Vagina (tissue), 2 donors: Measurements from ENCODE around the gene MYL5. TPM values are rescaled to one million over a fixed set of nuclear protein-coding genes. Genes with fewer than 3 reads are reported as not detected.

Source experiments
- DNase-seq, 2 donors: peaks; one replicate each; pipeline ENCODE4 v3.0.0-alpha.2; 2017; ENCODE audit errors: extremely low spot score in 2 of 2
- H3K27ac ChIP-seq: fragments of 200-600 bp; sonication (generic); one replicate; pipeline ENCODE4 v1.5.1; 2019
- H3K27me3 ChIP-seq: fragments of 200-600 bp; sonication (generic); one replicate; pipeline ENCODE4 v1.5.1; 2019
- H3K36me3 ChIP-seq, 2 donors: fragments of 200-600 bp; sonication (generic); one replicate each; pipeline ENCODE4 v1.5.1; 2017 to 2019
- H3K4me1 ChIP-seq: fragments of 200-600 bp; sonication (generic); one replicate; pipeline ENCODE4 v1.5.1; 2019
- H3K4me3 ChIP-seq, 2 donors: fragments of 200-600 bp; sonication (generic); 1 replicate in 1 of 2; 2 replicates in 1 of 2; pipeline ENCODE4 v1.5.1; 2016 to 2019
- H3K9me3 ChIP-seq: fragments of 200-600 bp; sonication (generic); one replicate; pipeline ENCODE4 v1.5.1; 2019
- POLR2A ChIP-seq, 2 donors: fragments of 450-650 bp; IDR thresholded peaks; one replicate each; pipeline ENCODE4 v1.6.1; 2017; ENCODE audit warnings: antibody characterized with exemption in 2 of 2, mild to moderate bottlenecking in 2 of 2, moderate library complexity in 2 of 2
- POLR2AphosphoS5 ChIP-seq, 2 donors: sonication (generic); formaldehyde crosslinking; IDR thresholded peaks; one replicate each; pipeline ENCODE4 v1.9.0; 2017; ENCODE audit warnings: antibody characterized with exemption in 2 of 2, mild to moderate bottlenecking in 2 of 2, low read depth in 1 of 2; ENCODE audit not compliant: insufficient read depth in 1 of 2
- intact Hi-C: fragments of 100-400 bp; cut with DNase I; formaldehyde crosslinking; loops from one replicate; pipeline ENCODE4 v1.15.1; 2023
- total RNA-seq: library from RNA; depleted of rRNA; stranded (reverse); fragments of >200 nt; gene quantifications from one replicate; pipeline ENCODE4 v1.2.3, GENCODE V29; 2016
- TF ChIP-seq, protein P1 (sequence below), 3 experiments: fragments of 450-650 bp in 2 of 3; fragments of 200-600 bp in 1 of 3; sonication (generic) in 1 of 3; IDR thresholded peaks; one replicate each; pipeline ENCODE4 v1.5.1; 2017 to 2019; ENCODE audit warnings: antibody characterized with exemption in 3 of 3, mild to moderate bottlenecking in 2 of 3, moderate library complexity in 2 of 3

MYL5 gene
- total RNA-seq, 1 donor from 2014 or later, result 3.4 TPM

DNA sequence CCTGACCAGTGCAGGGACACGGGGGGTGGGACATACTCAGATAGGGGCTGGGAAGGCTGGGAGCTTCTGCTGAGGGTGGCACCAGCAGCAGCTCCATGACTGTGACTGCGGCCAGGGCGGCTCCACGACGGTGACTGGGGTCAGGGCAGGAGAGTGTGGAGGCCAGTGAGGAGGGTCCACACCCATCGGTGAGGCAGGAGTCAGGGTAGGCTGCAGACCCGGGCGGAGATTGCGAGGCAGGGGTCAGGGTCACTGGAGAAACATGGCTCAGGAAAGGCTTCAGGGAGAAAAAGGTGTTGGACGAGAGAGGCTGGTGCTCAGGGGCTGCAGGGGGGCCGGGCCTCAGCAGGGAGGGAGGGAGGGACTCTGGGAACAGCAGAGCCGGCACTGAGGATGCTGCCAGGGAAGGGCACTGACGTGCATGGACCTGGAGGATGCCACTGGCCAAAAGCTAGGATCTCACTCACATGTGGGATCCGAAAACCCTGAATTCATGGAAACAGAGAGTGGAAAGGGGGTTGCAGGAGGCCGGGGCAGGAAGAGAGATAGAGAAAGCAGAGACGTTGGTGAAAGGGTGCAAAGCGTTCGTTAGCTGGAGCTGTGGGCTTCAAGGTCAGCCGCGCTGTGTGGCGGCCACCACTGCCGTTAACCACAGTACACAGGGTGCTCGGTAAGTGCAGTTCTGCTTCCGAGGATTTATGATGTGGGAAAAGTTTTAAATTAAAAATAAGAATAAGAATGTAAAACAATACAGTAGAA lies 22.3 kb upstream of the MYL5 start:
- Histone ChIP-seq H3K4me1 (peaks cover 5% of the 10 kb centered on the region), H3K27ac (no peak overlapping the region), H3K27me3 (peaks cover 5% of the 10 kb centered on the region), H3K9me3 (no peaks in the 10 kb centered on the region), H3K36me3 (no peaks in the 10 kb centered on the region), H3K4me3 (no peak overlapping the region)
- intact Hi-C loops, result no loop called here
- no peak for DNase-seq
- TF ChIP-seq, protein P1, sequence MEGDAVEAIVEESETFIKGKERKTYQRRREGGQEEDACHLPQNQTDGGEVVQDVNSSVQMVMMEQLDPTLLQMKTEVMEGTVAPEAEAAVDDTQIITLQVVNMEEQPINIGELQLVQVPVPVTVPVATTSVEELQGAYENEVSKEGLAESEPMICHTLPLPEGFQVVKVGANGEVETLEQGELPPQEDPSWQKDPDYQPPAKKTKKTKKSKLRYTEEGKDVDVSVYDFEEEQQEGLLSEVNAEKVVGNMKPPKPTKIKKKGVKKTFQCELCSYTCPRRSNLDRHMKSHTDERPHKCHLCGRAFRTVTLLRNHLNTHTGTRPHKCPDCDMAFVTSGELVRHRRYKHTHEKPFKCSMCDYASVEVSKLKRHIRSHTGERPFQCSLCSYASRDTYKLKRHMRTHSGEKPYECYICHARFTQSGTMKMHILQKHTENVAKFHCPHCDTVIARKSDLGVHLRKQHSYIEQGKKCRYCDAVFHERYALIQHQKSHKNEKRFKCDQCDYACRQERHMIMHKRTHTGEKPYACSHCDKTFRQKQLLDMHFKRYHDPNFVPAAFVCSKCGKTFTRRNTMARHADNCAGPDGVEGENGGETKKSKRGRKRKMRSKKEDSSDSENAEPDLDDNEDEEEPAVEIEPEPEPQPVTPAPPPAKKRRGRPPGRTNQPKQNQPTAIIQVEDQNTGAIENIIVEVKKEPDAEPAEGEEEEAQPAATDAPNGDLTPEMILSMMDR (IDR thresholded peaks at IDR 0.05), result no peak
- TF ChIP-seq POLR2A (IDR thresholded peaks at IDR 0.05), result no peak
- TF ChIP-seq POLR2AphosphoS5 (IDR thresholded peaks at IDR 0.05; ENCODE audit: insufficient read depth in 1 of 2, low read depth in 1 of 2), result no peak

DNA sequence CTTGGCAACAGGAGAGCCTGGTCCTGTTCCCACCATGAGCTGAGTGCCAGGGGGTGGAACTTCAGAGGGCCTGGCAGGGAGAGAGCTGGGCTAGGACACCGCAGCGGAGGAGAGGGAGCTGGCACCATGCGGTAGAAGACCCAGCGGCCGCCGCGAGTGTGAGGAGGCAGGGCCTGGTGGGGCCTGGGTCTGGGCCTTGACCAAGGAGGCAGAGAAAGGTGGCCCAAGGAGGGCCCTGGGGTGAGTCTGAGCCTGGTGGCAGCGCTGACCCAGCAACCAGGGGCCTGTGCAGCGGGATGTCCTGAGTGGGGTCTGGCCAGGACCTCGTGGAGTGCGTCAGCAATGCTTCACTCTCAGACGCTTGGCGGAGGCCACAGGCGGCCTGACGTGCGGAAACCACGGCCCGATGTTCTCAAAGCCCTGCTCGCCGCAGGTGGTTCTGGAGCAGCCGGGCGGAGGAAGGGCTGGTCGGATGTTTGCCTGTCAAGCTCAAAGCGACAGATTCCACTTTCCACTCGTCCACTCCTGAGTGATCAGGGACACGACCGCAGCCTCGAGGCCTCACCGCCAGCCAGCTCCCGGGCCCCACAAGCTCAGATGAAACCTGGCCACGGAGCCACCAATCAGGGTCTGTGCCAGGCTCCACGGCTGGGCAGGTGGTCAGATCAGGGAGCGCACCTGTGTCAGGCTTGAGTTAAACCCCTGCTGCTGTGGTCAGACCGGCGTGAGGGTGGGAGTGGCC lies 21.1 kb upstream of the MYL5 start:
- Histone ChIP-seq H3K27ac (no peak overlapping the region), H3K4me3 (no peak overlapping the region), H3K9me3 (no peaks in the 10 kb centered on the region), H3K4me1 (peaks cover 5% of the 10 kb centered on the region), H3K36me3 (no peaks in the 10 kb centered on the region), H3K27me3 (peaks cover 5% of the 10 kb centered on the region)
- TF ChIP-seq POLR2AphosphoS5 (IDR thresholded peaks at IDR 0.05; ENCODE audit: insufficient read depth in 1 of 2, low read depth in 1 of 2), result no peak
- TF ChIP-seq POLR2A (IDR thresholded peaks at IDR 0.05), result no peak
- TF ChIP-seq, protein P1 (IDR thresholded peaks at IDR 0.05), result no peak
- intact Hi-C loops, result no loop called here
- no peak for DNase-seq

DNA sequence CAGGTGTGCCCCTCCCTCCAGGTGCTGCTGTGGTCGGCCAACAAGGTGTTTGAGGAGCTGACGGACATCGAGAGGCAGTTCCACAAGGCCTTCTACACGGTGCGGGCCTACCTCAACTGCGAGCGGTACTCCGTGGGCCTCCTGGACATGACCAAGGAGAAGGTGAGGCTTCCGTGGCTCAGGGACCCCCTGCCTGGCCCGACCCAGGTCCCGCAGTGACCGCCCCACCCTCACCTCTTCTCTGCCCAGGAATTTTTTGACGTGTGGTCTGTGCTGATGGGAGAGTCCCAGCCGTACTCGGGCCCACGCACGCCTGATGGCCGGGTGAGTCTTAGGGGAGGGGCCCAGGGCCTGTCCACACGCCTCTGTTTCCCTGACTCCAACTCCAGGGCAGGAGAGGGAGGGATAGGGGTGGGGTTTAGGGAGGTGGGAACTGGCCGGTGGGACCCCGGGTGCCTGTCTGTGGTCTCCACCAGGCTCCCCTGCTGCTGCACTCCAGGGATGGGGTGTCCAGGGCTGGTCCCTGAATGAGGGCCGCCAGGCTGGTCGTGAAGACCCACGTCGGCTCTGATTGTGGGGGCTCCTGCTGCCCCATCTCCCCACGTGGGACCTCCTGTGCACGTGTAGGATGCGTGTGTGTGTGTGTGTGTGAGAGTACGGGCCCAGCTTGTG lies 20.4 kb upstream of the MYL5 start:
- intact Hi-C loops, result no loop called here
- Histone ChIP-seq H3K4me1 (peaks cover 5% of the 10 kb centered on the region), H3K36me3 (no peaks in the 10 kb centered on the region), H3K27ac (no peak overlapping the region), H3K4me3 (no peak overlapping the region), H3K9me3 (no peaks in the 10 kb centered on the region), H3K27me3 (peaks cover 5% of the 10 kb centered on the region)
- no peak for DNase-seq
- TF ChIP-seq, protein P1 (IDR thresholded peaks at IDR 0.05), result no peak
- TF ChIP-seq POLR2AphosphoS5 (IDR thresholded peaks at IDR 0.05; ENCODE audit: insufficient read depth in 1 of 2, low read depth in 1 of 2) (no peak), POLR2A (IDR thresholded peaks at IDR 0.05) (no peak)

DNA sequence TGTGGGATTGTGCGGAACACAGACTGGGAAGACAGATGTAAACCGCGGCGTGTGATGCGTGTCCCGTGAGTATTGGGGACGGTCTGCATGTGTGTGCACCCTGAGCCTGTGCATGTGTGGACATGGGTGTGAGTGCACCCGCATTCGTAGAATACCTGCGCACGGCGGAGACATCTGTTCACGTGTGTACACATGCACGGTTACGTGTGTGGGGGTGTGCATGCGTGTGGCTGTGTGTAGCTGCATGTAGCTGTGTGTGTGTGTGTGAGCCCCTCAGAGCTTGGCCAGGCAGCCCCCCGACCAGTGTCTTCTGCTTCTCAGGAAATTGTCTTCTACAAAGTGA lies 19.9 kb upstream of the MYL5 start:
- no peak overlapping the region for H3K4me3 ChIP-seq
- TF ChIP-seq POLR2AphosphoS5 (IDR thresholded peaks at IDR 0.05; ENCODE audit: insufficient read depth in 1 of 2, low read depth in 1 of 2) (no peak), POLR2A (IDR thresholded peaks at IDR 0.05) (no peak)
- TF ChIP-seq, protein P1 (IDR thresholded peaks at IDR 0.05), result no peak
- no peak overlapping the region for H3K27ac ChIP-seq
- H3K27me3 ChIP-seq, result peaks cover 5% of the 10 kb centered on the region
- DNase-seq, result no peak
- H3K4me1 ChIP-seq, result peaks cover 5% of the 10 kb centered on the region
- no peaks in the 10 kb centered on the region for H3K36me3 ChIP-seq
- intact Hi-C loops, result no loop called here
- H3K9me3 ChIP-seq, result no peaks in the 10 kb centered on the region
